ENCODE data around the gene SPATS2L.
A peak's percentile ranks its signal among the peaks of the same experiment; 100 is the strongest.

SPATS2L gene

GRCh38 chr2:200416878-200417277 lies 110.4 kb downstream of the SPATS2L start:
- peak in 1 of 14 donors; percentile 5 for DNase-seq

GRCh38 chr2:200417366-200417765 lies 110.9 kb downstream of the SPATS2L start:
- no peak for DNase-seq

- DNase-seq = no peak
Measured at GRCh38 chr2:200418399-200418798, 111.9 kb downstream of the SPATS2L start.

- DNase-seq = no peak
Measured at GRCh38 chr2:200419325-200419724, 112.8 kb downstream of the SPATS2L start.

- DNase-seq = no peak
Measured at GRCh38 chr2:200421270-200421669, 114.8 kb downstream of the SPATS2L start.

GRCh38 chr2:200422071-200422470 lies 115.6 kb downstream of the SPATS2L start:
- no peak for DNase-seq

- no peak for DNase-seq
Measured at GRCh38 chr2:200422532-200423261, 116.2 kb downstream of the SPATS2L start.

GRCh38 chr2:200423541-200423940 lies 117.0 kb downstream of the SPATS2L start:
- DNase-seq = no peak

- DNase-seq = no peak
Measured at GRCh38 chr2:200425026-200425821, 118.7 kb downstream of the SPATS2L start.

- no peak for DNase-seq
Measured at GRCh38 chr2:200426754-200427153, 120.3 kb downstream of the SPATS2L start.

- no peak for DNase-seq
Measured at GRCh38 chr2:200428961-200429665, 122.6 kb downstream of the SPATS2L start.

- no peak for DNase-seq
Measured at GRCh38 chr2:200430017-200430416, 123.5 kb downstream of the SPATS2L start.

GRCh38 chr2:200431996-200432705 lies 125.7 kb downstream of the SPATS2L start:
- DNase-seq = no peak

- no peak for DNase-seq
Measured at GRCh38 chr2:200435379-200435778, 128.9 kb downstream of the SPATS2L start.

GRCh38 chr2:200438251-200438650 lies 131.8 kb downstream of the SPATS2L start:
- no peak for DNase-seq

- no peak for DNase-seq
Measured at GRCh38 chr2:200438846-200439245, 132.4 kb downstream of the SPATS2L start.

GRCh38 chr2:200439981-200440380 lies 133.5 kb downstream of the SPATS2L start:
- peak in 1 of 14 donors; percentile 77 for DNase-seq

- no peak for DNase-seq
Measured at GRCh38 chr2:200442471-200442870, 136.0 kb downstream of the SPATS2L start.

- DNase-seq = no peak
Measured at GRCh38 chr2:200443376-200443775, 136.9 kb downstream of the SPATS2L start.

- DNase-seq = no peak
Measured at GRCh38 chr2:200443916-200444315, 137.4 kb downstream of the SPATS2L start.

GRCh38 chr2:200444530-200444929 lies 138.0 kb downstream of the SPATS2L start:
- no peak for DNase-seq

GRCh38 chr2:200445284-200445683 lies 138.8 kb downstream of the SPATS2L start:
- DNase-seq = no peak

- DNase-seq = no peak
Measured at GRCh38 chr2:200446612-200447011, 140.1 kb downstream of the SPATS2L start.

Data from C1 segment of cervical spinal cord (tissue), 14 donors.